ENCODE measurements around the gene LGR6. TPM values are rescaled to one million over a fixed set of nuclear protein-coding genes. Genes with fewer than 3 reads are reported as not detected.

The LGR6 gene
- total and polyA plus RNA-seq, 7 experiments from 2014 or later, result 0.16 to 5.8 (median 0.33) TPM; not detected in 1

DNA sequence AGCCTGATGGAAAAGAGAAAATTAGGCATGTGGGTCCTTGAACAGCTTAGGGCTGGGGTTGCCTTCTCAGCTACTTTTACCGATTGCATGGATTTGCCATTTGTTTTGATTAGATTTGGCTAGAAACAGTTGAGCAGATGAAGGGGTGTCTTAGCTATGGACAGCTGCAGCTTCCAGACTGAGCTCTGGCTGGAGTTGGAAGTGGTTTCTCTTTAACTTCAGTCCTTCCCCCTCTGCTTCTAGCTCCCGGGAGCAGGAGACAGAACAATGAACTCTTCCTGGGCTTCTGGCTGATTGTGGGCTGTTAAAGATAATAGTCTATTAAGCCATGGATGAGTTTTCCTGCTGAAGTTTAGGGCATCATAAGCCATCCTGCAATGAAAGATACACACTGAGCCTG is 97.4 kb downstream of the LGR6 start:
- no peak for DNase-seq
- peaks cover 0 to 2% (median 0%) of the 10 kb centered on the region in 5 donors for H3K36me3 Mint-ChIP-seq
- CTCF ChIA-PET, result no interaction called here
- no peaks in the 10 kb centered on the region for H3K36me3 ChIP-seq (ENCODE audit: control insufficient read depth in 2 of 3, insufficient read depth in 3 of 3, low read length in 3 of 3)
- H3K4me1 ChIP-seq (ENCODE audit: control insufficient read depth in 2 of 2, insufficient read depth in 2 of 2, low read length in 2 of 2), result peaks cover 4 to 12% of the 10 kb centered on the region in 2 donors
- no peak overlapping the region for H3K27ac ChIP-seq (ENCODE audit: low read depth, low read length)
- peaks cover 8 to 19% (median 11%) of the 10 kb centered on the region in 7 donors for H3K4me1 Mint-ChIP-seq
- POLR2A ChIA-PET, result no interaction called here
- H3K9me3 ChIP-seq (ENCODE audit: control insufficient read depth in 2 of 3, low read length in 3 of 3), result no peaks in the 10 kb centered on the region
- peaks cover 0 to 32% (median 0%) of the 10 kb centered on the region in 5 donors for H3K27me3 Mint-ChIP-seq
- H3K4me3 Mint-ChIP-seq, result no peak overlapping the region
- no peaks in the 10 kb centered on the region for H3K9me3 Mint-ChIP-seq
- ATAC-seq, result no peak
- intact Hi-C loops (cut with micrococcal nuclease), result no loop called here
- no peaks in the 10 kb centered on the region for H3K27me3 ChIP-seq (ENCODE audit: control insufficient read depth in 2 of 2, insufficient read depth in 2 of 2, low read length in 2 of 2)
- H3K27ac Mint-ChIP-seq, result no peak overlapping the region
- H3K4me3 ChIP-seq (ENCODE audit: low read length), result no peak overlapping the region

GRCh38 chr1:202291961-202292712 is 98.5 kb downstream of the LGR6 start:
- no peak overlapping the region for H3K27ac ChIP-seq (ENCODE audit: low read depth, low read length)
- H3K9me3 Mint-ChIP-seq, result no peaks in the 10 kb centered on the region
- H3K9me3 ChIP-seq (ENCODE audit: control insufficient read depth in 2 of 3, low read length in 3 of 3), result no peaks in the 10 kb centered on the region
- H3K27me3 ChIP-seq (ENCODE audit: control insufficient read depth in 2 of 2, insufficient read depth in 2 of 2, low read length in 2 of 2), result no peaks in the 10 kb centered on the region
- peak overlapping the region in 2 of 9 donors; percentile 8 to 23 for H3K27ac Mint-ChIP-seq
- peaks cover 0 to 2% (median 0%) of the 10 kb centered on the region in 5 donors for H3K36me3 Mint-ChIP-seq
- DNase-seq (no peak), ATAC-seq (no peak)
- ChIA-PET POLR2A (interaction anchor here (0.6 kb wide), 1 partner anchor 132 kb away, joined by 7 read pairs; no protein-coding TSS in a partner anchor), CTCF (no interaction called here)
- peaks cover 11 to 25% (median 15%) of the 10 kb centered on the region in 7 donors for H3K4me1 Mint-ChIP-seq
- no peaks in the 10 kb centered on the region for H3K36me3 ChIP-seq (ENCODE audit: control insufficient read depth in 2 of 3, insufficient read depth in 3 of 3, low read length in 3 of 3)
- intact Hi-C loops (cut with micrococcal nuclease), result no loop called here
- no peak overlapping the region for H3K4me3 Mint-ChIP-seq
- peaks cover 0 to 30% (median 0%) of the 10 kb centered on the region in 5 donors for H3K27me3 Mint-ChIP-seq
- no peak overlapping the region for H3K4me3 ChIP-seq (ENCODE audit: low read length)
- H3K4me1 ChIP-seq (ENCODE audit: control insufficient read depth in 2 of 2, insufficient read depth in 2 of 2, low read length in 2 of 2), result peaks cover 10 to 20% of the 10 kb centered on the region in 2 donors

- Mint-ChIP-seq H3K36me3 (peaks cover 0 to 2% (median 0%) of the 10 kb centered on the region in 5 donors), H3K9me3 (no peaks in the 10 kb centered on the region), H3K27ac (no peak overlapping the region), H3K27me3 (peaks cover 0 to 24% (median 0%) of the 10 kb centered on the region in 5 donors), H3K4me1 (peaks cover 11 to 25% (median 15%) of the 10 kb centered on the region in 7 donors), H3K4me3 (no peak overlapping the region)
- no peak for DNase-seq
- H3K36me3 ChIP-seq (ENCODE audit: control insufficient read depth in 2 of 3, insufficient read depth in 3 of 3, low read length in 3 of 3), result no peaks in the 10 kb centered on the region
- no peak overlapping the region for H3K4me3 ChIP-seq (ENCODE audit: low read length)
- H3K27ac ChIP-seq (ENCODE audit: low read depth, low read length), result no peak overlapping the region
- intact Hi-C loops (cut with micrococcal nuclease), result no loop called here
- ATAC-seq, result no peak
- peaks cover 10 to 20% of the 10 kb centered on the region in 2 donors for H3K4me1 ChIP-seq (ENCODE audit: control insufficient read depth in 2 of 2, insufficient read depth in 2 of 2, low read length in 2 of 2)
- H3K9me3 ChIP-seq (ENCODE audit: control insufficient read depth in 2 of 3, low read length in 3 of 3), result no peaks in the 10 kb centered on the region
- H3K27me3 ChIP-seq (ENCODE audit: control insufficient read depth in 2 of 2, insufficient read depth in 2 of 2, low read length in 2 of 2), result no peaks in the 10 kb centered on the region
- POLR2A ChIA-PET, result interaction anchor here (0.6 kb wide), 1 partner anchor 133 kb away, joined by 7 read pairs; no protein-coding TSS in a partner anchor
- CTCF ChIA-PET, result no interaction called here
Measured at GRCh38 chr1:202292773-202293172, 99.2 kb downstream of the LGR6 start.

GRCh38 chr1:202293569-202293968 is 100.0 kb downstream of the LGR6 start:
- H3K27ac ChIP-seq (ENCODE audit: low read depth, low read length), result no peak overlapping the region
- POLR2A ChIA-PET, result no interaction called here
- H3K27ac Mint-ChIP-seq, result peak overlapping the region in 3 of 9 donors; percentile 17 to 91 (median 20)
- no peaks in the 10 kb centered on the region for H3K9me3 Mint-ChIP-seq
- peaks cover 11 to 25% (median 15%) of the 10 kb centered on the region in 7 donors for H3K4me1 Mint-ChIP-seq
- ATAC-seq (no peak), DNase-seq (no peak)
- CTCF ChIA-PET, result no interaction called here
- H3K36me3 ChIP-seq (ENCODE audit: control insufficient read depth in 2 of 3, insufficient read depth in 3 of 3, low read length in 3 of 3), result no peaks in the 10 kb centered on the region
- H3K4me1 ChIP-seq (ENCODE audit: control insufficient read depth in 2 of 2, insufficient read depth in 2 of 2, low read length in 2 of 2), result peaks cover 10 to 20% of the 10 kb centered on the region in 2 donors
- no peaks in the 10 kb centered on the region for H3K27me3 ChIP-seq (ENCODE audit: control insufficient read depth in 2 of 2, insufficient read depth in 2 of 2, low read length in 2 of 2)
- no peak overlapping the region for H3K4me3 Mint-ChIP-seq
- H3K9me3 ChIP-seq (ENCODE audit: control insufficient read depth in 2 of 3, low read length in 3 of 3), result no peaks in the 10 kb centered on the region
- peaks cover 0 to 2% (median 0%) of the 10 kb centered on the region in 5 donors for H3K36me3 Mint-ChIP-seq
- no peak overlapping the region for H3K4me3 ChIP-seq (ENCODE audit: low read length)
- H3K27me3 Mint-ChIP-seq, result peaks cover 0 to 18% (median 0%) of the 10 kb centered on the region in 5 donors
- intact Hi-C loops (cut with micrococcal nuclease), result no loop called here

DNA sequence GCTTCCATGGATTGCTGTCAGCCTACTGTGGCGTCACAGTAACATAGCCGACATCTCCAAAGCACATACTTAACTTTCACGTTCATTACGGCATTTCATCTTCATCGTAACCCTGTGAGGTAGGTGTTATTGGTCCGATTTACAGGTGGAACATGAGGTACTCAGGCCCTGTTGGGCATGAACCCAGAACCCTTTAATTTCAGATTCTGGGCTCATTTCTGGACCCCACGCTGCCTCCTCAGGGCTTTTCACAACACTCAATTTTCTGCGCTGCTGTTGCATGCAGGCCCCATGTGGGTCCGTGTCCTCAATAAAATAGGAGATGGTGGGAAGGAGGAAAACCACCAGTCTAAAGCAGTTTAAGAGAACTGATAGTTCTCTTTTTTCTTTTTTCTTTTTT is 108.6 kb downstream of the LGR6 start:
- ChIA-PET POLR2A (no interaction called here), CTCF (interaction anchor here (0.7 kb wide), 1 partner anchor 102 kb away, joined by 3 read pairs; no protein-coding TSS in a partner anchor)
- Mint-ChIP-seq H3K27ac (no peak overlapping the region), H3K9me3 (no peaks in the 10 kb centered on the region), H3K36me3 (no peaks in the 10 kb centered on the region), H3K4me1 (peaks cover 0 to 3% (median 0%) of the 10 kb centered on the region in 7 donors), H3K4me3 (no peak overlapping the region), H3K27me3 (peaks cover 0 to 4% (median 0%) of the 10 kb centered on the region in 5 donors)
- H3K36me3 ChIP-seq (ENCODE audit: control insufficient read depth in 2 of 3, insufficient read depth in 3 of 3, low read length in 3 of 3), result no peaks in the 10 kb centered on the region
- no peak for DNase-seq
- H3K27me3 ChIP-seq (ENCODE audit: control insufficient read depth in 2 of 2, insufficient read depth in 2 of 2, low read length in 2 of 2), result no peaks in the 10 kb centered on the region
- no peak overlapping the region for H3K27ac ChIP-seq (ENCODE audit: low read depth, low read length)
- no peaks in the 10 kb centered on the region for H3K4me1 ChIP-seq (ENCODE audit: control insufficient read depth in 2 of 2, insufficient read depth in 2 of 2, low read length in 2 of 2)
- H3K4me3 ChIP-seq (ENCODE audit: low read length), result no peak overlapping the region
- no peaks in the 10 kb centered on the region for H3K9me3 ChIP-seq (ENCODE audit: control insufficient read depth in 2 of 3, low read length in 3 of 3)
- no peak for ATAC-seq
- intact Hi-C loops (cut with micrococcal nuclease), result no loop called here

- H3K27ac Mint-ChIP-seq, result no peak overlapping the region
Measured at GRCh38 chr1:202304375-202304774, 110.8 kb downstream of the LGR6 start.

More at GRCh38 chr1:202304375-202304774, 110.8 kb downstream of the LGR6 start:
- Histone ChIP-seq H3K27ac (ENCODE audit: low read depth, low read length) (no peak overlapping the region), H3K27me3 (ENCODE audit: control insufficient read depth in 2 of 2, insufficient read depth in 2 of 2, low read length in 2 of 2) (no peaks in the 10 kb centered on the region), H3K9me3 (ENCODE audit: control insufficient read depth in 2 of 3, low read length in 3 of 3) (no peaks in the 10 kb centered on the region), H3K36me3 (ENCODE audit: control insufficient read depth in 2 of 3, insufficient read depth in 3 of 3, low read length in 3 of 3) (no peaks in the 10 kb centered on the region), H3K4me1 (ENCODE audit: control insufficient read depth in 2 of 2, insufficient read depth in 2 of 2, low read length in 2 of 2) (no peaks in the 10 kb centered on the region), H3K4me3 (ENCODE audit: low read length) (no peak overlapping the region)
- H3K27me3 Mint-ChIP-seq, result peaks cover 0 to 2% (median 0%) of the 10 kb centered on the region in 5 donors
- ChIA-PET CTCF (interaction anchor here (0.9 kb wide), 1 partner anchor 21 kb away, joined by 3 read pairs; no protein-coding TSS in a partner anchor), POLR2A (no interaction called here)
- H3K4me1 Mint-ChIP-seq, result peaks cover 0 to 1% (median 0%) of the 10 kb centered on the region in 7 donors
- H3K9me3 Mint-ChIP-seq, result no peaks in the 10 kb centered on the region
- intact Hi-C loops (cut with micrococcal nuclease), result no loop called here
- H3K36me3 Mint-ChIP-seq, result no peaks in the 10 kb centered on the region
- ATAC-seq (no peak), DNase-seq (no peak)
- no peak overlapping the region for H3K4me3 Mint-ChIP-seq
